Endothelial cell of umbilical vein (primary cell): ENCODE results near the gene SPTBN5. TPM values are rescaled to one million over a fixed set of nuclear protein-coding genes. Genes with fewer than 3 reads are reported as not detected.

Source experiments
- BruUV-seq: library from RNA; stranded (reverse); fragments of 400-500 nt; replicated peaks from 2 replicates; lab custom pipeline; 2021; lab: Mats Ljungman, UMichigan
- CTCF ChIA-PET: fragments of 300-600, 350-600 bp; sonication (Branson Sonifier 250); formaldehyde crosslinking; loops from one replicate; lab custom pipeline; 2021; ENCODE audit warnings: antibody characterized with exemption, inconsistent platforms; lab: Charles Lee
- POLR2A ChIA-PET: fragments of 300-600, 350-600 bp; sonication (Branson Sonifier 250); formaldehyde crosslinking; loops from one replicate; lab custom pipeline; 2021; ENCODE audit warnings: antibody characterized with exemption, inconsistent platforms; lab: Charles Lee
- DNase-seq: peaks from one replicate; pipeline ENCODE4 v3.0.0-alpha.2; 2011; ENCODE audit warnings: low read depth, low spot score
- FAIRE-seq: peaks from 2 replicates; lab custom pipeline; 2011; peaks lifted over from hg19 to GRCh38; lab: Jason Lieb, UNC
- H2AFZ ChIP-seq: 2 replicates; pipeline ENCODE4 v1.6.0; 2012; ENCODE audit warnings: low read depth, low read length, control low read depth, inconsistent platforms
- H3K27ac ChIP-seq: 2 replicates; pipeline ENCODE4 v1.5.1; 2011; ENCODE audit warnings: low read depth, mild to moderate bottlenecking, control low read depth, low read length, moderate library complexity; ENCODE audit not compliant: insufficient read depth
- H3K27me3 ChIP-seq, 2 experiments: 2 replicates each; pipeline versions ENCODE4 v1.6.0 to v1.6.1; 2011; ENCODE audit warnings: low read length in 2 of 2, mixed read lengths in 1 of 2; ENCODE audit not compliant: control insufficient read depth in 2 of 2, insufficient read depth in 2 of 2
- H3K36me3 ChIP-seq, 2 experiments: 2 replicates in 1 of 2; 3 replicates in 1 of 2; pipeline ENCODE4 v1.5.1; 2011; ENCODE audit warnings: low read length in 2 of 2, mild to moderate bottlenecking in 1 of 2, moderate library complexity in 1 of 2; ENCODE audit not compliant: control insufficient read depth in 2 of 2, insufficient read depth in 2 of 2; ENCODE audit errors: extremely low read depth in 1 of 2
- H3K4me1 ChIP-seq: 3 replicates; pipeline ENCODE4 v1.5.1; 2011; ENCODE audit warnings: mild to moderate bottlenecking, low read length; ENCODE audit not compliant: control insufficient read depth, insufficient read depth; ENCODE audit errors: extremely low read depth
- H3K4me2 ChIP-seq: 2 replicates; pipeline ENCODE4 v1.6.1; 2011; ENCODE audit warnings: low read length, control low read depth, mixed read lengths; ENCODE audit not compliant: insufficient read depth
- H3K4me3 ChIP-seq, 3 experiments: fragments of 200-600 bp in 1 of 3; sonication (generic), shearing (Covaris generic) in 1 of 3; replicated peaks in 1 of 3; 2 replicates each; pipeline ENCODE4 v1.5.1; 2011 to 2016; ENCODE audit warnings: control low read depth in 3 of 3, low read length in 3 of 3, mild to moderate bottlenecking in 2 of 3, inconsistent platforms in 1 of 3, low read depth in 1 of 3, moderate library complexity in 1 of 3; ENCODE audit not compliant: insufficient read depth in 1 of 3
- H3K79me2 ChIP-seq: 2 replicates; pipeline ENCODE4 v1.6.0; 2012; ENCODE audit warnings: low read length, inconsistent platforms; ENCODE audit not compliant: control insufficient read depth, insufficient read depth
- H3K9ac ChIP-seq: replicated peaks from 2 replicates; pipeline ENCODE3; 2011; ENCODE audit warnings: low read length, control low read depth; ENCODE audit not compliant: insufficient read depth; ENCODE audit errors: extremely low read depth
- H3K9me1 ChIP-seq: replicated peaks from 3 replicates; pipeline ENCODE4 v1.6.0; 2011; ENCODE audit warnings: mild to moderate bottlenecking, low read length; ENCODE audit not compliant: control insufficient read depth, insufficient read depth; ENCODE audit errors: extremely low read depth
- H3K9me3 ChIP-seq: replicated peaks from 2 replicates; pipeline ENCODE4 v1.5.1; 2012; ENCODE audit warnings: low read length, inconsistent platforms; ENCODE audit not compliant: control insufficient read depth, insufficient read depth
- H4K20me1 ChIP-seq: replicated peaks from 2 replicates; pipeline ENCODE3; 2011; ENCODE audit warnings: mild to moderate bottlenecking, low read length; ENCODE audit not compliant: control insufficient read depth, insufficient read depth; ENCODE audit errors: extremely low read depth
- CTCF ChIP-seq, 2 donors: IDR thresholded peaks; 1 replicate in 1 of 2; 2 replicates in 1 of 2; pipeline ENCODE4 v1.5.1; 2011; ENCODE audit warnings: low read length in 2 of 2, mild to moderate bottlenecking in 2 of 2, moderate library complexity in 2 of 2, control low read depth in 1 of 2, inconsistent platforms in 1 of 2, low read depth in 1 of 2; ENCODE audit not compliant: insufficient read depth in 1 of 2; ENCODE audit errors: extremely low read depth in 1 of 2
- EZH2 ChIP-seq: IDR thresholded peaks from 2 replicates; pipeline ENCODE4 v1.6.1; 2012; ENCODE audit warnings: borderline replicate concordance, low read depth, mild to moderate bottlenecking, moderate library complexity, low read length, inconsistent platforms; ENCODE audit not compliant: severe bottlenecking
- FOS ChIP-seq: IDR thresholded peaks from 2 replicates; pipeline ENCODE4 v1.6.1; 2011; ENCODE audit warnings: mild to moderate bottlenecking, low read length, moderate library complexity, borderline replicate concordance; ENCODE audit not compliant: insufficient read depth
- GATA2 ChIP-seq: IDR thresholded peaks from 2 replicates; pipeline ENCODE4 v1.7.0; 2011; ENCODE audit warnings: low read depth, mild to moderate bottlenecking, moderate library complexity, mixed read lengths, low read length; ENCODE audit not compliant: insufficient read length, insufficient read depth
- JUN ChIP-seq: IDR thresholded peaks from 2 replicates; pipeline ENCODE4 v1.6.1; 2011; ENCODE audit warnings: borderline replicate concordance, low read depth; ENCODE audit not compliant: insufficient read length, insufficient read depth
- MAX ChIP-seq: IDR thresholded peaks from 2 replicates; pipeline ENCODE4 v1.6.1; 2011; ENCODE audit not compliant: insufficient read depth, insufficient read length
- MYC ChIP-seq: IDR thresholded peaks from one replicate; pipeline ENCODE4 v1.6.1; 2011; ENCODE audit warnings: mild to moderate bottlenecking, low read depth, low read length
- POLR2A ChIP-seq: IDR thresholded peaks from 2 replicates; pipeline ENCODE4 v1.6.1; 2012; ENCODE audit warnings: low read depth, mild to moderate bottlenecking, control low read depth, low read length
- POLR2AphosphoS5 ChIP-seq: IDR thresholded peaks from 2 replicates; pipeline ENCODE4 v1.6.1; 2012; ENCODE audit warnings: low read depth, mild to moderate bottlenecking, control low read depth, low read length, moderate library complexity; ENCODE audit not compliant: insufficient read depth
- dilution Hi-C: fragments of 300-500 bp; cut with MboI; formaldehyde crosslinking; loops from one replicate; pipeline ENCODE4 v1.15.0; 2019; ENCODE audit warnings: low sequenced_read_pairs; ENCODE audit not compliant: extremely low pct_ligation_motif_present
- intact Hi-C: fragments of 100-400 bp; cut with micrococcal nuclease; formaldehyde crosslinking; loops from one replicate; pipeline ENCODE4 v1.10.0; 2022
- polyA plus RNA-seq, 4 experiments: library from polyadenylated mRNA; depleted of rRNA in 3 of 4; stranded (reverse) in 3 of 4; unstranded in 1 of 4; fragments of >200 nt; gene quantifications; 2 replicates each; pipeline versions ENCODE4 v1.2.1 to v1.2.3, GENCODE V29; 2011 to 2012; ENCODE audit warnings: missing spikeins in 1 of 4
- total RNA-seq: library from RNA; stranded (reverse); gene quantifications from 2 replicates; pipeline ENCODE4 v1.2.3, GENCODE V29; 2021

Gene SPTBN5
- total and polyA plus RNA-seq, 2 donors (not counting 3 experiments of a cell fraction or from before 2014, with no cell fraction given) = 12.0 to 19.0 TPM

GRCh38 chr15:41844814-41845213 is 49.0 kb downstream of the SPTBN5 start:
- Histone ChIP-seq H3K79me2 (no peaks in the 10 kb centered on the region), H3K4me3 (no peak overlapping the region), H3K36me3 (peaks cover 4 to 30% of the 10 kb centered on the region in 2 experiments), H3K9ac (no peak overlapping the region), H4K20me1 (no peaks in the 10 kb centered on the region), H3K9me1 (no peaks in the 10 kb centered on the region), H3K27me3 (no peaks in the 10 kb centered on the region), H2AFZ (no peak overlapping the region), H3K4me2 (no peak overlapping the region), H3K9me3 (no peaks in the 10 kb centered on the region), H3K27ac (no peak overlapping the region), H3K4me1 (no peaks in the 10 kb centered on the region)
- TF ChIP-seq POLR2AphosphoS5 (no peak), FOS (no peak), MAX (no peak), JUN (no peak), POLR2A (no peak), GATA2 (no peak), EZH2 (no peak), CTCF (IDR thresholded peaks at IDR 0.05; ENCODE audit: extremely low read depth in 1 of 2, insufficient read depth in 1 of 2, low read depth in 1 of 2, low read length in 2 of 2) (no peak), MYC (no peak)
- dilution Hi-C loops = no loop called here
- DNase-seq (no peak), FAIRE-seq (no peak)
- CTCF ChIA-PET = interaction anchor here (0.9 to 1.6 kb wide), 3 partner anchors 14 to 60 kb away, joined by 3 to 4 read pairs (median 3); no protein-coding TSS in a partner anchor
- POLR2A ChIA-PET = no interaction called here
- intact Hi-C loops = no loop called here
- no TSS peak for BruUV-seq
